Left forelimb (tissue), 1 donor: ENCODE data around the gene ARHGEF10L.

Source experiments
- DNase-seq: peaks from one replicate; pipeline ENCODE4 v3.0.0-alpha.2; 2018; ENCODE audit warnings: low spot score

ARHGEF10L gene

GRCh38 chr1:17520473-17521319 is 18.8 kb upstream of the ARHGEF10L start:
- no peak for DNase-seq

GRCh38 chr1:17521946-17522612 is 17.4 kb upstream of the ARHGEF10L start:
- no peak for DNase-seq

- DNase-seq, result no peak
Measured at GRCh38 chr1:17523321-17524041, 16.0 kb upstream of the ARHGEF10L start.

- no peak for DNase-seq
Measured at GRCh38 chr1:17524645-17525044, 14.9 kb upstream of the ARHGEF10L start.

GRCh38 chr1:17525996-17526686 is 13.4 kb upstream of the ARHGEF10L start:
- no peak for DNase-seq

GRCh38 chr1:17527036-17527914 is 12.2 kb upstream of the ARHGEF10L start:
- DNase-seq, result no peak

- DNase-seq, result no peak
Measured at GRCh38 chr1:17529381-17529780, 10.1 kb upstream of the ARHGEF10L start.

GRCh38 chr1:17531343-17531681 is 8.2 kb upstream of the ARHGEF10L start:
- no peak for DNase-seq

GRCh38 chr1:17531682-17532487 is 7.6 kb upstream of the ARHGEF10L start:
- DNase-seq, result no peak

- DNase-seq, result no peak
Measured at GRCh38 chr1:17533201-17533600, 6.3 kb upstream of the ARHGEF10L start.

GRCh38 chr1:17535300-17535936 is 4.1 kb upstream of the ARHGEF10L start:
- no peak for DNase-seq

- DNase-seq, result no peak
Measured at GRCh38 chr1:17538010-17538409, 1.5 kb upstream of the ARHGEF10L start.

GRCh38 chr1:17538428-17539117 is 925 bp upstream of the ARHGEF10L start:
- no peak for DNase-seq

- DNase-seq, result no peak
Measured at GRCh38 chr1:17539118-17539476, 401 bp upstream of the ARHGEF10L start.

GRCh38 chr1:17540255-17541001 is 930 bp downstream of the ARHGEF10L start:
- DNase-seq, result peak; percentile 91

- no peak for DNase-seq
Measured at GRCh38 chr1:17542645-17543044, 3.1 kb downstream of the ARHGEF10L start.

- no peak for DNase-seq
Measured at GRCh38 chr1:17544776-17545350, 5.4 kb downstream of the ARHGEF10L start.

GRCh38 chr1:17545356-17545755 is 5.9 kb downstream of the ARHGEF10L start:
- DNase-seq, result no peak
